IMR-90 (cell line): ENCODE data around the gene ASB7. TPM values are rescaled to one million over a fixed set of nuclear protein-coding genes. Genes with fewer than 3 reads are reported as not detected.

Source experiments
- ATAC-seq: fragments of 200-7000 bp; cut with Tn5 transposase; 2 replicates; pipeline ENCODE4 v1.9.1; 2020; ENCODE audit warnings: low read depth, mild to moderate bottlenecking, moderate library complexity
- BruUV-seq: library from RNA; stranded (reverse); fragments of 400-500 nt; replicated peaks from 2 replicates; lab custom pipeline; 2021; lab: Mats Ljungman, UMichigan
- CTCF ChIA-PET: fragments of 300-600 bp; formaldehyde crosslinking; extraction: SDS; loops from one replicate; lab custom pipeline; 2021; ENCODE audit warnings: antibody characterized with exemption; lab: Yijun Ruan, JAX
- POLR2A ChIA-PET: fragments of 300-600 bp; sonication (Branson Sonifier 250); formaldehyde crosslinking; loops from one replicate; lab custom pipeline; 2022; ENCODE audit warnings: antibody characterized with exemption; ENCODE audit not compliant: unreplicated experiment; lab: Charles Lee
- DNase-seq: peaks from one replicate; pipeline ENCODE4 v3.0.0; 2013
- H2AFZ ChIP-seq: replicated peaks from 2 replicates; pipeline ENCODE3; 2013; ENCODE audit warnings: low read length, mild to moderate bottlenecking; ENCODE audit not compliant: poor library complexity
- H2AK5ac ChIP-seq: 2 replicates; pipeline ENCODE4 v1.6.1; 2013; ENCODE audit warnings: low read depth, low read length, inconsistent platforms
- H2AK9ac ChIP-seq: replicated peaks from 2 replicates; pipeline ENCODE3; 2013; ENCODE audit warnings: mild to moderate bottlenecking, low read depth, low read length, moderate library complexity; ENCODE audit not compliant: poor library complexity
- H2BK120ac ChIP-seq: 2 replicates; pipeline ENCODE4 v1.6.1; 2013; ENCODE audit warnings: low read depth, low read length, inconsistent platforms
- H2BK15ac ChIP-seq: 3 replicates; pipeline ENCODE4 v1.6.1; 2013; ENCODE audit warnings: low read depth, low read length, inconsistent platforms
- H2BK20ac ChIP-seq: 2 replicates; pipeline ENCODE4 v1.6.1; 2013; ENCODE audit warnings: low read depth, mild to moderate bottlenecking, inconsistent platforms, low read length, moderate library complexity
- H2BK5ac ChIP-seq: 2 replicates; pipeline ENCODE4 v1.6.1; 2013; ENCODE audit warnings: mild to moderate bottlenecking, low read depth, low read length, inconsistent platforms; ENCODE audit not compliant: poor library complexity, severe bottlenecking
- H3K14ac ChIP-seq: replicated peaks from 2 replicates; pipeline ENCODE4 v1.6.1; 2013; ENCODE audit warnings: low read depth, low read length, inconsistent platforms
- H3K18ac ChIP-seq: 2 replicates; pipeline ENCODE4 v1.6.1; 2013; ENCODE audit warnings: low read depth, low read length, control low read depth
- H3K23ac ChIP-seq: 2 replicates; pipeline ENCODE4 v1.6.1; 2013; ENCODE audit warnings: low read depth, low read length, inconsistent platforms
- H3K27ac ChIP-seq: 2 replicates; pipeline ENCODE4 v1.5.1; 2013; ENCODE audit warnings: mild to moderate bottlenecking, control low read depth, low read length; ENCODE audit not compliant: insufficient read depth
- H3K27me3 ChIP-seq: 2 replicates; pipeline ENCODE4 v1.6.1; 2013; ENCODE audit warnings: low read length; ENCODE audit not compliant: control insufficient read depth, insufficient read depth
- H3K36me3 ChIP-seq: 2 replicates; pipeline ENCODE4 v1.6.1; 2013; ENCODE audit warnings: low read length, mixed read lengths; ENCODE audit not compliant: control insufficient read depth, insufficient read depth
- H3K4ac ChIP-seq: 2 replicates; pipeline ENCODE4 v1.6.1; 2013; ENCODE audit warnings: low read depth, low read length, inconsistent platforms
- H3K4me1 ChIP-seq: 2 replicates; pipeline ENCODE4 v1.6.1; 2013; ENCODE audit warnings: low read length, mixed read lengths; ENCODE audit not compliant: control insufficient read depth, insufficient read depth
- H3K4me2 ChIP-seq: 2 replicates; pipeline ENCODE4 v1.6.1; 2013; ENCODE audit warnings: low read depth, mild to moderate bottlenecking, control low read depth, low read length, moderate library complexity
- H3K4me3 ChIP-seq: 2 replicates; pipeline ENCODE4 v1.5.1; 2013; ENCODE audit warnings: low read depth, mild to moderate bottlenecking, control low read depth, low read length, moderate library complexity; ENCODE audit not compliant: insufficient read depth
- H3K56ac ChIP-seq: 2 replicates; pipeline ENCODE4 v1.6.1; 2013; ENCODE audit warnings: low read length, inconsistent platforms; ENCODE audit not compliant: insufficient read depth; ENCODE audit errors: extremely low read depth
- H3K79me1 ChIP-seq, 2 experiments: 2 replicates each; pipeline ENCODE4 v1.6.1; 2013; ENCODE audit warnings: low read length in 2 of 2, inconsistent platforms in 1 of 2, low read depth in 1 of 2
- H3K9ac ChIP-seq: 2 replicates; pipeline ENCODE4 v1.6.1; 2013; ENCODE audit warnings: low read depth, low read length, control low read depth
- H3K9me1 ChIP-seq: 2 replicates; pipeline ENCODE4 v1.6.1; 2013; ENCODE audit warnings: low read length, inconsistent platforms; ENCODE audit not compliant: insufficient read depth
- H3K9me3 ChIP-seq: 2 replicates; pipeline ENCODE4 v1.6.1; 2013; ENCODE audit warnings: low read length; ENCODE audit not compliant: control insufficient read depth, insufficient read depth
- H4K20me1 ChIP-seq: 2 replicates; pipeline ENCODE4 v1.6.1; 2013; ENCODE audit warnings: low read length, inconsistent platforms; ENCODE audit not compliant: insufficient read depth
- H4K5ac ChIP-seq: 2 replicates; pipeline ENCODE4 v1.6.1; 2013; ENCODE audit warnings: mild to moderate bottlenecking, low read depth, low read length, control low read depth
- H4K8ac ChIP-seq, 2 experiments: 2 replicates each; pipeline ENCODE4 v1.6.1; 2013; ENCODE audit warnings: low read depth in 2 of 2, low read length in 2 of 2, control low read depth in 1 of 2, inconsistent platforms in 1 of 2
- H4K91ac ChIP-seq: 2 replicates; pipeline ENCODE4 v1.6.1; 2013; ENCODE audit warnings: low read depth, low read length, inconsistent platforms; ENCODE audit not compliant: insufficient read depth
- BHLHE40 ChIP-seq: fragments of 150-350 bp; IDR thresholded peaks from 2 replicates; pipeline ENCODE4 v1.6.1; 2016; ENCODE audit warnings: mild to moderate bottlenecking, low read depth, low read length
- CEBPB ChIP-seq: IDR thresholded peaks from 2 replicates; pipeline ENCODE4 v1.6.1; 2012; ENCODE audit warnings: low read depth, low read length, improper control_type of control experiment
- CHD1 ChIP-seq: IDR thresholded peaks from 2 replicates; pipeline ENCODE4 v1.6.1; 2012; ENCODE audit warnings: low read depth, low read length, improper control_type of control experiment
- CTCF ChIP-seq: conservative IDR thresholded peaks from 2 replicates; pipeline ENCODE4 v1.5.1; 2012; ENCODE audit warnings: mild to moderate bottlenecking, low read depth, low read length, improper control_type of control experiment
- ELK1 ChIP-seq: fragments of 150-350 bp; IDR thresholded peaks from 2 replicates; pipeline ENCODE4 v1.6.1; 2016; ENCODE audit warnings: low read depth, mild to moderate bottlenecking, low read length, moderate library complexity, borderline replicate concordance
- FOS ChIP-seq: fragments of 150-350 bp; IDR thresholded peaks from 2 replicates; pipeline ENCODE4 v1.6.1; 2016; ENCODE audit warnings: low read depth, low read length
- MAFK ChIP-seq: IDR thresholded peaks from 2 replicates; pipeline ENCODE4 v1.6.1; 2012; ENCODE audit warnings: low read depth, low read length, improper control_type of control experiment
- MAZ ChIP-seq: IDR thresholded peaks from 2 replicates; pipeline ENCODE4 v1.6.1; 2012; ENCODE audit warnings: low read depth, mild to moderate bottlenecking, low read length, improper control_type of control experiment, moderate library complexity, borderline replicate concordance
- MXI1 ChIP-seq: IDR thresholded peaks from 2 replicates; pipeline ENCODE4 v1.6.1; 2012; ENCODE audit warnings: low read depth, mild to moderate bottlenecking, low read length, moderate library complexity, borderline replicate concordance
- NFE2L2 ChIP-seq: fragments of 150-350 bp; IDR thresholded peaks from 2 replicates; pipeline ENCODE4 v1.6.1; 2016; ENCODE audit warnings: low read depth, mild to moderate bottlenecking, low read length
- POLR2A ChIP-seq: IDR thresholded peaks from 2 replicates; pipeline ENCODE4 v1.6.1; 2012; ENCODE audit warnings: mild to moderate bottlenecking, low read depth, low read length
- RAD21 ChIP-seq: IDR thresholded peaks from 2 replicates; pipeline ENCODE4 v1.6.1; 2012; ENCODE audit warnings: low read length, improper control_type of control experiment
- RCOR1 ChIP-seq: IDR thresholded peaks from 2 replicates; pipeline ENCODE4 v1.6.1; 2012; ENCODE audit warnings: mild to moderate bottlenecking, low read length, improper control_type of control experiment; ENCODE audit not compliant: insufficient replicate concordance
- RFX5 ChIP-seq: IDR thresholded peaks from 2 replicates; pipeline ENCODE4 v1.8.0; 2012; ENCODE audit warnings: low read depth, mild to moderate bottlenecking, low read length, moderate library complexity
- SMC3 ChIP-seq: fragments of 150-350 bp; IDR thresholded peaks from 2 replicates; pipeline ENCODE4 v1.6.1; 2016; ENCODE audit warnings: low read depth, mild to moderate bottlenecking, antibody characterized with exemption, low read length, moderate library complexity
- WGBS, 2 experiments: methylation state at CpG; one replicate each; pipeline versions ENCODE4 v1.1.5 to v1.1.7; 2013; ENCODE audit warnings: missing lambda C conversion rate in 2 of 2; ENCODE audit not compliant: insufficient read length in 1 of 2; ENCODE audit errors: extremely low coverage in 2 of 2; 5-methylcytosine and 5-hydroxymethylcytosine counted together
- dilution Hi-C: fragments of 300-500 bp; cut with HindIII; formaldehyde crosslinking; loops from one replicate; pipeline ENCODE4 v1.14.3; 2018; ENCODE audit warnings: low sequenced_read_pairs; ENCODE audit not compliant: unreplicated experiment
- in situ Hi-C: fragments of 300-500 bp; cut with MboI; formaldehyde crosslinking; loops from 3 replicates; pipeline ENCODE4 v1.14.3; 2019; ENCODE audit warnings: low sequenced_read_pairs, inconsistent platforms, mixed read lengths
- intact Hi-C: fragments of 100-400 bp; cut with micrococcal nuclease; formaldehyde crosslinking; loops from 2 replicates; pipeline ENCODE4 v1.10.0; 2022
- polyA plus RNA-seq, 3 experiments: library from polyadenylated mRNA; depleted of rRNA; stranded (reverse); fragments of >200 nt; gene quantifications; 2 replicates each; pipeline ENCODE4 v1.2.3, GENCODE V29; 2012; ENCODE audit warnings: low replicate concordance in 1 of 3
- total RNA-seq: library from RNA; depleted of rRNA; stranded (reverse); fragments of >200 nt; gene quantifications from 2 replicates; pipeline ENCODE4 v1.2.3, GENCODE V29; 2012
- TF ChIP-seq, protein P1 (sequence below): fragments of 150-350 bp; IDR thresholded peaks from 2 replicates; pipeline ENCODE4 v1.6.1; 2017; ENCODE audit warnings: mild to moderate bottlenecking, antibody characterized with exemption, low read length, low read depth

The ASB7 gene
- total and polyA plus RNA-seq, 2 of the 4 experiments (the other 2 are of a cell fraction) = 7.7 to 16.7 TPM

- no peak overlapping the region for H2AK9ac ChIP-seq
- peaks cover 11% of the 10 kb centered on the region; the same call in 1 of the 2 replicates for H3K4me1 ChIP-seq
- peak overlapping the region; percentile 89 for H2BK120ac ChIP-seq
- intact Hi-C loops = no loop called here
- TF ChIP-seq RAD21 = no peak
- no peak for TF ChIP-seq MAZ
- TF ChIP-seq CHD1 = no peak
- TF ChIP-seq, protein P1, sequence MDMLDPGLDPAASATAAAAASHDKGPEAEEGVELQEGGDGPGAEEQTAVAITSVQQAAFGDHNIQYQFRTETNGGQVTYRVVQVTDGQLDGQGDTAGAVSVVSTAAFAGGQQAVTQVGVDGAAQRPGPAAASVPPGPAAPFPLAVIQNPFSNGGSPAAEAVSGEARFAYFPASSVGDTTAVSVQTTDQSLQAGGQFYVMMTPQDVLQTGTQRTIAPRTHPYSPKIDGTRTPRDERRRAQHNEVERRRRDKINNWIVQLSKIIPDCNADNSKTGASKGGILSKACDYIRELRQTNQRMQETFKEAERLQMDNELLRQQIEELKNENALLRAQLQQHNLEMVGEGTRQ = no peak
- TF ChIP-seq FOS = no peak
- TF ChIP-seq BHLHE40 = no peak
- TF ChIP-seq MXI1 = no peak
- no peak for TF ChIP-seq MAFK
- TF ChIP-seq POLR2A = no peak
- no peak for TF ChIP-seq SMC3
- no peak for TF ChIP-seq CTCF
- TF ChIP-seq CEBPB = no peak
- no peak for TF ChIP-seq ELK1
- no peak for TF ChIP-seq RFX5
- TF ChIP-seq NFE2L2 = no peak
- no peak for TF ChIP-seq RCOR1
- in situ Hi-C loops = loop anchor here (10.0 kb wide), 1 partner anchor 206 kb away; the partner anchor contains the start of gene ALDH1A3
- H3K14ac ChIP-seq = peak overlapping the region; percentile 73; the same call in 1 of the 2 replicates
- peak overlapping the region; percentile 5; the same call in 2 of the 3 replicates for H2BK15ac ChIP-seq
- H2BK20ac ChIP-seq = peak overlapping the region; percentile 81
- H2AK5ac ChIP-seq = peak overlapping the region; percentile 91
- peak overlapping the region; percentile 7 for H2BK5ac ChIP-seq
- H4K5ac ChIP-seq = peak overlapping the region; percentile 79
- H4K8ac ChIP-seq = peak overlapping the region; percentile 39 to 81
- H3K27ac ChIP-seq = peak overlapping the region; percentile 12
- no CpG with 5 or more reads among the region's 7 CpGs for WGBS, 2 experiments
- H3K18ac ChIP-seq = peak overlapping the region; percentile 58
- peaks cover 12% of the 10 kb centered on the region for H3K9me1 ChIP-seq
- H3K4me3 ChIP-seq = no peak overlapping the region
- H4K20me1 ChIP-seq = no peaks in the 10 kb centered on the region
- POLR2A ChIA-PET = no interaction called here
- H3K4ac ChIP-seq = peak overlapping the region; percentile 83
- H3K9me3 ChIP-seq = no peaks in the 10 kb centered on the region
- CTCF ChIA-PET = interaction anchor here (1.1 kb wide), 1 partner anchor 205 kb away, joined by 3 read pairs; no protein-coding TSS in a partner anchor
- DNase-seq (peak; percentile 8), ATAC-seq (no peak)
- BruUV-seq = no TSS peak
- peak overlapping the region; percentile 71 for H4K91ac ChIP-seq
- H3K79me1 ChIP-seq = no peaks in the 10 kb centered on the region
- H3K27me3 ChIP-seq = no peaks in the 10 kb centered on the region
- H2AFZ ChIP-seq = peak overlapping the region; percentile 72
- peak overlapping the region; percentile 77; the same call in 1 of the 2 replicates for H3K23ac ChIP-seq
- H3K4me2 ChIP-seq = no peak overlapping the region; the same call in 1 of the 2 replicates
- dilution Hi-C loops = no loop called here
- peak overlapping the region; percentile 43; the same call in 1 of the 2 replicates for H3K56ac ChIP-seq
- no peaks in the 10 kb centered on the region for H3K36me3 ChIP-seq
- no peak overlapping the region for H3K9ac ChIP-seq
Measured at GRCh38 chr15:100668348-100668745, 66.0 kb downstream of the ASB7 start.
